ENCODE data around the gene SMAD7.
A peak's percentile ranks its signal among the peaks of the same experiment; 100 is the strongest.

The SMAD7 gene

DNA sequence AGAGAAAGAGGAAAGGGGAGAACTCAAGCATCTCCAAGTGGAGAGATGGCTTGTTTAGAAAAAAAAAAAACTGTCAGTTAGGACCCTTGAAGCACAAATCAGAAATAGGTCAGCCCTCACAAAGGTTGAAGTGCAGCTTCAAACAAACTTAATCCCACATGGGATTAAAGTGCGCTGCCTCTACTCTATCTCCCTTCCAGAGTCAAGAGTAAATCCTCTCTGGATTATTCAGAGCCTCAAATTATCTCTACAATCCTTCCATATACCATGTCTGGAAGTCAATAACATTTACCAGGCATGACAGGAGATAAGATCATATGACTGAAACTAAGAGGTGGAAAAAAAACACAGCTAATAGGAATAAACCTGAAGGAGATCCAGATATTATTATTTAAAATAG lies 69.8 kb downstream of the SMAD7 start:
- no peak overlapping the region for H3K4me3 ChIP-seq (ENCODE audit: low read depth, low read length)
- DNase-seq (ENCODE audit: low read depth), result no peak
- TF ChIP-seq, protein P1, sequence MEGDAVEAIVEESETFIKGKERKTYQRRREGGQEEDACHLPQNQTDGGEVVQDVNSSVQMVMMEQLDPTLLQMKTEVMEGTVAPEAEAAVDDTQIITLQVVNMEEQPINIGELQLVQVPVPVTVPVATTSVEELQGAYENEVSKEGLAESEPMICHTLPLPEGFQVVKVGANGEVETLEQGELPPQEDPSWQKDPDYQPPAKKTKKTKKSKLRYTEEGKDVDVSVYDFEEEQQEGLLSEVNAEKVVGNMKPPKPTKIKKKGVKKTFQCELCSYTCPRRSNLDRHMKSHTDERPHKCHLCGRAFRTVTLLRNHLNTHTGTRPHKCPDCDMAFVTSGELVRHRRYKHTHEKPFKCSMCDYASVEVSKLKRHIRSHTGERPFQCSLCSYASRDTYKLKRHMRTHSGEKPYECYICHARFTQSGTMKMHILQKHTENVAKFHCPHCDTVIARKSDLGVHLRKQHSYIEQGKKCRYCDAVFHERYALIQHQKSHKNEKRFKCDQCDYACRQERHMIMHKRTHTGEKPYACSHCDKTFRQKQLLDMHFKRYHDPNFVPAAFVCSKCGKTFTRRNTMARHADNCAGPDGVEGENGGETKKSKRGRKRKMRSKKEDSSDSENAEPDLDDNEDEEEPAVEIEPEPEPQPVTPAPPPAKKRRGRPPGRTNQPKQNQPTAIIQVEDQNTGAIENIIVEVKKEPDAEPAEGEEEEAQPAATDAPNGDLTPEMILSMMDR (IDR thresholded peaks at IDR 0.05; ENCODE audit: low read depth, low read length, missing control alignments), result no peak
- in situ Hi-C loops (cut with HindIII; ENCODE audit: low sequenced_read_pairs), result no loop called here

DNA sequence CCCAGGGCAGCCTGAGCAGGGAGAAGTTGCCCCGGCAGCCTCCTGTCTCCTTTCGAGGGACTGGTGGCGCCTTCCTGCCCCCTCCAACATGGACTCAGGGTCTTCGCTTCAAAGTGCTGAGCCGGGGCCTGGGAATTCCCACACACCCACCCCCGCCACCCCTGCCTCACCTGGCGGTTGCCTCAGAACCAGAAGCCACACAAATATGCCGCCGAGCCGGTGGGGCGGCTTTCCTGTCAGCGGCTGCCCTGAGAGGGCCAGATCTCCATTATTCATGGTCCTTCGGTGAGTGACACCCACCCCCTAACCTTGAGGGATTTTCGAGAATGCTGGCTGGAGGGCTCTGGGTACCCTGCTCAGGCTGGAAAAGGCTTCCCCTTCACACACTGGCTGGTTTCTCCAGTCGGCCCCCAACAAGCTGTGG lies 71.7 kb downstream of the SMAD7 start:
- no peak for DNase-seq (ENCODE audit: low read depth)
- in situ Hi-C loops (cut with HindIII; ENCODE audit: low sequenced_read_pairs), result no loop called here
- TF ChIP-seq, protein P1 (IDR thresholded peaks at IDR 0.05; ENCODE audit: low read depth, low read length, missing control alignments), result no peak
- H3K4me3 ChIP-seq (ENCODE audit: low read depth, low read length), result no peak overlapping the region

DNA sequence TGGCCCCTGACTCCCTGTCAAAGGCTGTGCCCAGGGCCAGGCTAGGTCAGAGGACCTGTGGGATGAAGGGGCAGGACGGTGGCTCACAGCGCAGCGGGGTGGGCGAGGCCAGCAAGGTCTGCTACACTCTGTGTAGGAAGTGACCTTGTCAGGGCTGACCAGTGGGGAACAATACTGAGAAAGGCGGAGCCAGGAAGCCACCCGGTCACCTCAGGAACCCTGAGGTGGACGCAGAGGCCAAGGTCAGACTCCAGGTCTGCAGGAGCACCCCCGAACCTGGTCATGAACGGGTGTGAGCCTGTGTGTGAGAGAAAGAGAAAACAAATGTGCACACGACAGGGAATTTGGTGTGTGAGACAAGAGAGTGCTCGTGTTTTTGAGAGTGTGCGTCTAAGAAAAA lies 72.3 kb downstream of the SMAD7 start:
- TF ChIP-seq, protein P1 (IDR thresholded peaks at IDR 0.05; ENCODE audit: low read depth, low read length, missing control alignments), result no peak
- in situ Hi-C loops (cut with HindIII; ENCODE audit: low sequenced_read_pairs), result no loop called here
- DNase-seq (ENCODE audit: low read depth), result no peak
- H3K4me3 ChIP-seq (ENCODE audit: low read depth, low read length), result no peak overlapping the region

DNA sequence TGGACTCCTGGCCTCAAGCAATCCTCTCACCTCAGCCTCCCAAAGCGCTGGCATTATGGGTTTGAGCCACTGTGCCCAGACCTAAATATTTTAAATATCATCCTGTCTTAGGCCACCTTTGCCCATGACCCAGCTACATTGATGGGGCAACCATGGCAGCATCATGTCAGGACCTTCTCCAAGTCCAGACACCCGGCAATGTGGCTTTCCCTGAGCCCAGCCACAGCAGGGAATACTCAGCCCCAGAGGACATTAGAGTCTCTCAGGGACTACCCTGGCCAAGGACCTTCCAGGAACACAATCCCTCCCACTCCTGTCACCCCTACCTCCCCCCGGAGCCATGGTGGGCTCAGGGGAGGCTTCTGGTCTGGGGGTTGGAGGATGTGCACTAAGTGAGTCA lies 72.8 kb downstream of the SMAD7 start:
- in situ Hi-C loops (cut with HindIII; ENCODE audit: low sequenced_read_pairs), result no loop called here
- DNase-seq (ENCODE audit: low read depth), result no peak
- TF ChIP-seq, protein P1 (IDR thresholded peaks at IDR 0.05; ENCODE audit: low read depth, low read length, missing control alignments), result no peak
- H3K4me3 ChIP-seq (ENCODE audit: low read depth, low read length), result no peak overlapping the region

DNA sequence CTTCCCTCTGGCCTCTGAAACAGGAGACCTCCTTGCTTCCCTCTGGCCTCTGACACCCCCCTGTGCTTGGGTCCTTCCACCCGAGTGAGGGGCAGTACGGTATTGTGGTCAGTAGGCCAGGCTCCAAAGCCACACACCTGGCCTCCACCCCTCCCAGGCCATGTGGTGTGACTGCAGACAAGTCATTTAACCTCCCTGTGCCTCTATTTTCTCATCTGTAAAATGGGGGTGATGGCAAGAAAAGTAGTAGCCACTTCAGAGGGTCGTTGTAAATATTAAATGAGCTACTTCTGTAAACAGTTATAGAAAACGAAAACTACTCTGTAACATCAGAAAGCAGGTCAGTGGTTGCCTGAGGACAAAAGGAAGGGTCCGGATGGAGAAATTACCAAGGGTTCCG lies 74.2 kb downstream of the SMAD7 start:
- H3K4me3 ChIP-seq (ENCODE audit: low read depth, low read length), result no peak overlapping the region
- TF ChIP-seq, protein P1 (IDR thresholded peaks at IDR 0.05; ENCODE audit: low read depth, low read length, missing control alignments), result no peak
- DNase-seq (ENCODE audit: low read depth), result no peak
- in situ Hi-C loops (cut with HindIII; ENCODE audit: low sequenced_read_pairs), result no loop called here

DNA sequence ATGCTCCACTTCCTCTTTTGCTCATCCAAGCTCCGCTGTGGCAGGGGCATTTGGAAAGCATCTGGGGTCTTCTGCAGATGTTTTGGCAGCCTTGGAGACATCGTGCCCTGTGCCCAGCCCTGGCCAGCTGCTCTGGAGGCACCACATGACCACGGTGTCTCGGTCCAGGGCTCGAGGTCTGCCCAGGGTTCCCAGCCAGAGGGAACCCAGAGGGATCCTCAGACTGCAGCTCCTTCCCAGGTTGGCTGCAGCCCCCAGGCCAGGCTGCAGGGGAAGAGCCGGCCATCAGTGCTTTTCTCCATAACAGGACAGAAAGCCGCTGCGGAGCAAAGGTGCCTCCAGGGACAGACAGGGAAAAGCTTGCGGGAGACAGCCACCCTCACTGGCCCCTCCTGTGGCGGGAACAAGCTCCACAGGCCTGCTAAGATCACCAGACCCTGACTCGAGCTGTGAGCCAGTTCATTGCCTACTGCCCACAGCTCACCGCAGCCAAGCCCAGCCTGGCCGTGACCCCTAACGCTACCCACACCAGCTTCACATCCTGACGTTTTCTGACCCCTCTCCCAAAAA lies 74.7 kb downstream of the SMAD7 start:
- TF ChIP-seq, protein P1 (IDR thresholded peaks at IDR 0.05; ENCODE audit: low read depth, low read length, missing control alignments), result peak; percentile 9
- DNase-seq (ENCODE audit: low read depth), result no peak

More for the DNA sequence above, 74.7 kb downstream of the SMAD7 start:
- in situ Hi-C loops (cut with HindIII; ENCODE audit: low sequenced_read_pairs), result no loop called here
- H3K4me3 ChIP-seq (ENCODE audit: low read depth, low read length), result no peak overlapping the region

Measured in astrocyte of the cerebellum (primary cell).